ENCODE data around the gene BRD3. TPM values are rescaled to one million over a fixed set of nuclear protein-coding genes. Genes with fewer than 3 reads are reported as not detected.

BRD3 gene
- polyA plus RNA-seq, 12 donors = 45.4 to 418 (median 64.9) TPM

GRCh38 chr9:134068744-134069479 lies 1.1 kb upstream of the BRD3 start:
- DNase-seq = no peak

GRCh38 chr9:134066913-134067851 lies 644 bp downstream of the BRD3 start:
- DNase-seq = no peak

GRCh38 chr9:134066526-134066912 lies 1.3 kb downstream of the BRD3 start:
- DNase-seq = no peak

GRCh38 chr9:134065612-134066419 lies 2.0 kb downstream of the BRD3 start:
- no peak for DNase-seq

- DNase-seq = no peak
Measured at GRCh38 chr9:134064711-134065110, 3.1 kb downstream of the BRD3 start.

GRCh38 chr9:134063571-134064450 lies 4.0 kb downstream of the BRD3 start:
- DNase-seq = no peak

- no peak for DNase-seq
Measured at GRCh38 chr9:134063088-134063570, 4.7 kb downstream of the BRD3 start.

GRCh38 chr9:134062461-134063087 lies 5.3 kb downstream of the BRD3 start:
- DNase-seq = no peak

GRCh38 chr9:134061688-134062371 lies 6.0 kb downstream of the BRD3 start:
- no peak for DNase-seq

- DNase-seq = no peak
Measured at GRCh38 chr9:134061019-134061687, 6.7 kb downstream of the BRD3 start.

- DNase-seq = no peak
Measured at GRCh38 chr9:134060546-134060945, 7.3 kb downstream of the BRD3 start.

- no peak for DNase-seq
Measured at GRCh38 chr9:134059661-134060395, 8.0 kb downstream of the BRD3 start.

GRCh38 chr9:134059188-134059641 lies 8.6 kb downstream of the BRD3 start:
- DNase-seq = no peak

GRCh38 chr9:134058716-134059115 lies 9.1 kb downstream of the BRD3 start:
- no peak for DNase-seq

GRCh38 chr9:134057751-134058701 lies 9.8 kb downstream of the BRD3 start:
- no peak for DNase-seq

- DNase-seq = no peak
Measured at GRCh38 chr9:134057307-134057657, 10.5 kb downstream of the BRD3 start.
